IMR-90 (cell line): Measurements from ENCODE around the gene NR2C2. TPM values are rescaled to one million over a fixed set of nuclear protein-coding genes. Genes with fewer than 3 reads are reported as not detected.

Experiments used
- ATAC-seq: fragments of 200-7000 bp; cut with Tn5 transposase; 2 replicates; pipeline ENCODE4 v1.9.1; 2020; ENCODE audit warnings: low read depth, mild to moderate bottlenecking, moderate library complexity
- Bru-seq: library from RNA; stranded (reverse); fragments of 400-500 nt; gene quantifications from one replicate; lab custom pipeline; 2021; lab: Mats Ljungman, UMichigan
- BruChase-seq, 2 experiments: library from RNA; stranded (reverse); fragments of 400-500 nt; gene quantifications; one replicate each; lab custom pipeline; 2021; lab: Mats Ljungman, UMichigan
- BruUV-seq: library from RNA; stranded (reverse); fragments of 400-500 nt; replicated peaks from 2 replicates; lab custom pipeline; 2021; lab: Mats Ljungman, UMichigan
- CTCF ChIA-PET: fragments of 300-600 bp; formaldehyde crosslinking; extraction: SDS; loops from one replicate; lab custom pipeline; 2021; ENCODE audit warnings: antibody characterized with exemption; lab: Yijun Ruan, JAX
- POLR2A ChIA-PET: fragments of 300-600 bp; sonication (Branson Sonifier 250); formaldehyde crosslinking; loops from one replicate; lab custom pipeline; 2022; ENCODE audit warnings: antibody characterized with exemption; ENCODE audit not compliant: unreplicated experiment; lab: Charles Lee
- DNase-seq: peaks from one replicate; pipeline ENCODE4 v3.0.0; 2013
- H2AFZ ChIP-seq: replicated peaks from 2 replicates; pipeline ENCODE3; 2013; ENCODE audit warnings: low read length, mild to moderate bottlenecking; ENCODE audit not compliant: poor library complexity
- H2AK5ac ChIP-seq: 2 replicates; pipeline ENCODE4 v1.6.1; 2013; ENCODE audit warnings: low read depth, low read length, inconsistent platforms
- H2AK9ac ChIP-seq: replicated peaks from 2 replicates; pipeline ENCODE3; 2013; ENCODE audit warnings: mild to moderate bottlenecking, low read depth, low read length, moderate library complexity; ENCODE audit not compliant: poor library complexity
- H2BK120ac ChIP-seq: 2 replicates; pipeline ENCODE4 v1.6.1; 2013; ENCODE audit warnings: low read depth, low read length, inconsistent platforms
- H2BK15ac ChIP-seq: 3 replicates; pipeline ENCODE4 v1.6.1; 2013; ENCODE audit warnings: low read depth, low read length, inconsistent platforms
- H2BK20ac ChIP-seq: 2 replicates; pipeline ENCODE4 v1.6.1; 2013; ENCODE audit warnings: low read depth, mild to moderate bottlenecking, inconsistent platforms, low read length, moderate library complexity
- H2BK5ac ChIP-seq: 2 replicates; pipeline ENCODE4 v1.6.1; 2013; ENCODE audit warnings: mild to moderate bottlenecking, low read depth, low read length, inconsistent platforms; ENCODE audit not compliant: poor library complexity, severe bottlenecking
- H3K14ac ChIP-seq: replicated peaks from 2 replicates; pipeline ENCODE4 v1.6.1; 2013; ENCODE audit warnings: low read depth, low read length, inconsistent platforms
- H3K18ac ChIP-seq: 2 replicates; pipeline ENCODE4 v1.6.1; 2013; ENCODE audit warnings: low read depth, low read length, control low read depth
- H3K23ac ChIP-seq: 2 replicates; pipeline ENCODE4 v1.6.1; 2013; ENCODE audit warnings: low read depth, low read length, inconsistent platforms
- H3K27ac ChIP-seq: 2 replicates; pipeline ENCODE4 v1.5.1; 2013; ENCODE audit warnings: mild to moderate bottlenecking, control low read depth, low read length; ENCODE audit not compliant: insufficient read depth
- H3K27me3 ChIP-seq: 2 replicates; pipeline ENCODE4 v1.6.1; 2013; ENCODE audit warnings: low read length; ENCODE audit not compliant: control insufficient read depth, insufficient read depth
- H3K36me3 ChIP-seq: 2 replicates; pipeline ENCODE4 v1.6.1; 2013; ENCODE audit warnings: low read length, mixed read lengths; ENCODE audit not compliant: control insufficient read depth, insufficient read depth
- H3K4ac ChIP-seq: 2 replicates; pipeline ENCODE4 v1.6.1; 2013; ENCODE audit warnings: low read depth, low read length, inconsistent platforms
- H3K4me1 ChIP-seq: 2 replicates; pipeline ENCODE4 v1.6.1; 2013; ENCODE audit warnings: low read length, mixed read lengths; ENCODE audit not compliant: control insufficient read depth, insufficient read depth
- H3K4me2 ChIP-seq: 2 replicates; pipeline ENCODE4 v1.6.1; 2013; ENCODE audit warnings: low read depth, mild to moderate bottlenecking, control low read depth, low read length, moderate library complexity
- H3K4me3 ChIP-seq: 2 replicates; pipeline ENCODE4 v1.5.1; 2013; ENCODE audit warnings: low read depth, mild to moderate bottlenecking, control low read depth, low read length, moderate library complexity; ENCODE audit not compliant: insufficient read depth
- H3K56ac ChIP-seq: 2 replicates; pipeline ENCODE4 v1.6.1; 2013; ENCODE audit warnings: low read length, inconsistent platforms; ENCODE audit not compliant: insufficient read depth; ENCODE audit errors: extremely low read depth
- H3K79me1 ChIP-seq, 2 experiments: 2 replicates each; pipeline ENCODE4 v1.6.1; 2013; ENCODE audit warnings: low read length in 2 of 2, inconsistent platforms in 1 of 2, low read depth in 1 of 2
- H3K9ac ChIP-seq: 2 replicates; pipeline ENCODE4 v1.6.1; 2013; ENCODE audit warnings: low read depth, low read length, control low read depth
- H3K9me1 ChIP-seq: 2 replicates; pipeline ENCODE4 v1.6.1; 2013; ENCODE audit warnings: low read length, inconsistent platforms; ENCODE audit not compliant: insufficient read depth
- H3K9me3 ChIP-seq: 2 replicates; pipeline ENCODE4 v1.6.1; 2013; ENCODE audit warnings: low read length; ENCODE audit not compliant: control insufficient read depth, insufficient read depth
- H4K20me1 ChIP-seq: 2 replicates; pipeline ENCODE4 v1.6.1; 2013; ENCODE audit warnings: low read length, inconsistent platforms; ENCODE audit not compliant: insufficient read depth
- H4K5ac ChIP-seq: 2 replicates; pipeline ENCODE4 v1.6.1; 2013; ENCODE audit warnings: mild to moderate bottlenecking, low read depth, low read length, control low read depth
- H4K8ac ChIP-seq, 2 experiments: 2 replicates each; pipeline ENCODE4 v1.6.1; 2013; ENCODE audit warnings: low read depth in 2 of 2, low read length in 2 of 2, control low read depth in 1 of 2, inconsistent platforms in 1 of 2
- H4K91ac ChIP-seq: 2 replicates; pipeline ENCODE4 v1.6.1; 2013; ENCODE audit warnings: low read depth, low read length, inconsistent platforms; ENCODE audit not compliant: insufficient read depth
- BHLHE40 ChIP-seq: fragments of 150-350 bp; IDR thresholded peaks from 2 replicates; pipeline ENCODE4 v1.6.1; 2016; ENCODE audit warnings: mild to moderate bottlenecking, low read depth, low read length
- CHD1 ChIP-seq: IDR thresholded peaks from 2 replicates; pipeline ENCODE4 v1.6.1; 2012; ENCODE audit warnings: low read depth, low read length, improper control_type of control experiment
- FOS ChIP-seq: fragments of 150-350 bp; IDR thresholded peaks from 2 replicates; pipeline ENCODE4 v1.6.1; 2016; ENCODE audit warnings: low read depth, low read length
- MAFK ChIP-seq: IDR thresholded peaks from 2 replicates; pipeline ENCODE4 v1.6.1; 2012; ENCODE audit warnings: low read depth, low read length, improper control_type of control experiment
- MXI1 ChIP-seq: IDR thresholded peaks from 2 replicates; pipeline ENCODE4 v1.6.1; 2012; ENCODE audit warnings: low read depth, mild to moderate bottlenecking, low read length, moderate library complexity, borderline replicate concordance
- NFE2L2 ChIP-seq: fragments of 150-350 bp; IDR thresholded peaks from 2 replicates; pipeline ENCODE4 v1.6.1; 2016; ENCODE audit warnings: low read depth, mild to moderate bottlenecking, low read length
- POLR2A ChIP-seq: IDR thresholded peaks from 2 replicates; pipeline ENCODE4 v1.6.1; 2012; ENCODE audit warnings: mild to moderate bottlenecking, low read depth, low read length
- RCOR1 ChIP-seq: IDR thresholded peaks from 2 replicates; pipeline ENCODE4 v1.6.1; 2012; ENCODE audit warnings: mild to moderate bottlenecking, low read length, improper control_type of control experiment; ENCODE audit not compliant: insufficient replicate concordance
- WGBS, 2 experiments: methylation state at CpG; one replicate each; pipeline versions ENCODE4 v1.1.5 to v1.1.7; 2013; ENCODE audit warnings: missing lambda C conversion rate in 2 of 2; ENCODE audit not compliant: insufficient read length in 1 of 2; ENCODE audit errors: extremely low coverage in 2 of 2; 5-methylcytosine and 5-hydroxymethylcytosine counted together
- dilution Hi-C: fragments of 300-500 bp; cut with HindIII; formaldehyde crosslinking; loops from one replicate; pipeline ENCODE4 v1.14.3; 2018; ENCODE audit warnings: low sequenced_read_pairs; ENCODE audit not compliant: unreplicated experiment
- in situ Hi-C: fragments of 300-500 bp; cut with MboI; formaldehyde crosslinking; loops from 3 replicates; pipeline ENCODE4 v1.14.3; 2019; ENCODE audit warnings: low sequenced_read_pairs, inconsistent platforms, mixed read lengths
- intact Hi-C: fragments of 100-400 bp; cut with micrococcal nuclease; formaldehyde crosslinking; loops from 2 replicates; pipeline ENCODE4 v1.10.0; 2022
- long read RNA-seq: library from polyadenylated mRNA; unstranded; transcript quantifications from one replicate; pipeline ENCODE4 v2.0.0, GENCODE V29; 2021; ENCODE audit not compliant: unreplicated experiment
- polyA plus RNA-seq, 3 experiments: library from polyadenylated mRNA; depleted of rRNA; stranded (reverse); fragments of >200 nt; gene quantifications; 2 replicates each; pipeline ENCODE4 v1.2.3, GENCODE V29; 2012; ENCODE audit warnings: low replicate concordance in 1 of 3
- total RNA-seq: library from RNA; depleted of rRNA; stranded (reverse); fragments of >200 nt; gene quantifications from 2 replicates; pipeline ENCODE4 v1.2.3, GENCODE V29; 2012; rRNA removed
- TF ChIP-seq, protein P1 (sequence below): fragments of 150-350 bp; IDR thresholded peaks from 2 replicates; pipeline ENCODE4 v1.6.1; 2016; ENCODE audit warnings: low read depth, mild to moderate bottlenecking, low read length, moderate library complexity, borderline replicate concordance

Gene NR2C2
- 13.8 and 17.2 TPM in 2 replicates for total RNA-seq
- polyA plus RNA-seq (2012; rRNA removed): 9.9 and 10.4 TPM in 2 replicates
- 2.9 and 3.9 TPM in 2 replicates for polyA plus RNA-seq (2012; cell fraction: cytosol; rRNA removed)
- polyA plus RNA-seq (2012; cell fraction: nucleus; rRNA removed; ENCODE audit: low replicate concordance): 23.5 and 47.5 TPM in 2 replicates
- percentile 81 among the genes with signal in this experiment for Bru-seq, nascent RNA
- BruChase-seq, experiment 1, labeled RNA remaining after a 6-hour chase: percentile 84 among the genes with signal in this experiment
- BruChase-seq, experiment 2, labeled RNA remaining after a 2-hour chase: percentile 84 among the genes with signal in this experiment
- long read RNA-seq, partial matches to known transcripts: 2 of 5 reads
- long read RNA-seq, other reads (novel, unspliced or antisense): 3 of 5 reads

DNA sequence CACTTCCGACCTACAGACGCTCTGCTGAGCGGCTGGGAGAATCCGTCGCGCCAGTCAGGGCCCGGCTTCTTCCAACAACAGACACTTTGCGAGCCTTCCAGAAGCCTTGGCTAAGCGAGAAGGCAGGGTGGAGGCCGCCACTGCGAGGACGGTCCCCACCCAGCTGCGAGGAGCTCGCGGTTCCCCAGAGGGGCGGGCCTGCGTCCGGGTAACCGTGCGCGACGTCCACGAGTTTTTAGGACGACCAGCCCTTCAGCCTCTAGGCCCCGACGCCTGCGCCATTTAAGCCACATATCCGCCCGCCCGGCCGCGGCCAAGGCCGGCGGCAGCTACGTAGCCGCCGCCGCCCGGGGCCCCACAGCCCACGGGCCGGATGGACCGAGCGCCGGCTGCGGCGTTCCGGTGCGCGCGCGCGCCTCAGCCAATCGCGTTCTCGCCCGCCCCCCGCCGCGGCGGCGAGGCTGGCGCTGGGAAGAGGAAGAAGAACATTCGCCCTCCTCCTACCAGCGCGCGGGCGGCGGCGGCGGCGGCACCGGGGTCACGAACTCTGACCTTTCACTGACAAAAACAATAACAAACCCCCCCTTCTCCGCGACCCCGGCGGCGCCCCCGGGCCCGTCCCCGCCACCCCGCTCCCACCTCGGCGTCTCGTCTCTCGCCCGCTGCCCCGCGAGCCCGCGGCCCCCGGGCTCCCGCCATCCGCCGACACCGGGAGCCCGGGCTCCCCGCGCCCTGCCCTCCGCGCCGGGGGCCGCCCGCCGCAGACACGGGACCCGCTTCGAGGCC, at the start of gene NR2C2:
NR2C2 (plus strand) TSS at position 484 of the 786 bp plus-strand sequence. CDS start 56,332 bp downstream, outside the sequence.
- DNase-seq (peak; percentile 68), ATAC-seq (peak; percentile 72)
- peak within 1 kb of the TSS; percentile 95 for H2BK120ac ChIP-seq
- H2BK5ac ChIP-seq: peak within 1 kb of the TSS; percentile 97
- H2BK15ac ChIP-seq: no peak within 1 kb of the TSS
- no peak for TF ChIP-seq MAFK
- TF ChIP-seq BHLHE40: no peak
- no peak for TF ChIP-seq RCOR1
- peak; percentile 78 for TF ChIP-seq POLR2A
- peak; percentile 33; the same call in 1 of the 2 replicates for TF ChIP-seq MXI1
- no peak for TF ChIP-seq CHD1
- TF ChIP-seq FOS: no peak
- TF ChIP-seq, protein P1, sequence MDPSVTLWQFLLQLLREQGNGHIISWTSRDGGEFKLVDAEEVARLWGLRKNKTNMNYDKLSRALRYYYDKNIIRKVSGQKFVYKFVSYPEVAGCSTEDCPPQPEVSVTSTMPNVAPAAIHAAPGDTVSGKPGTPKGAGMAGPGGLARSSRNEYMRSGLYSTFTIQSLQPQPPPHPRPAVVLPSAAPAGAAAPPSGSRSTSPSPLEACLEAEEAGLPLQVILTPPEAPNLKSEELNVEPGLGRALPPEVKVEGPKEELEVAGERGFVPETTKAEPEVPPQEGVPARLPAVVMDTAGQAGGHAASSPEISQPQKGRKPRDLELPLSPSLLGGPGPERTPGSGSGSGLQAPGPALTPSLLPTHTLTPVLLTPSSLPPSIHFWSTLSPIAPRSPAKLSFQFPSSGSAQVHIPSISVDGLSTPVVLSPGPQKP: no peak
- TF ChIP-seq NFE2L2: no peak
- H4K91ac ChIP-seq: peak within 1 kb of the TSS; percentile 93
- H3K14ac ChIP-seq: peak within 1 kb of the TSS; percentile 97
- peak within 1 kb of the TSS; percentile 76 for H3K23ac ChIP-seq
- peaks cover 9% of the 10 kb centered on the region; the same call in 1 of the 2 replicates for H3K9me1 ChIP-seq
- H3K79me1 ChIP-seq: peaks cover 42 to 55% of the 10 kb centered on the region in 2 experiments
- dilution Hi-C loops: no loop called here
- H3K4me2 ChIP-seq: peak within 1 kb of the TSS; percentile 95
- H3K18ac ChIP-seq: peak within 1 kb of the TSS; percentile 95
- intact Hi-C loops: no loop called here
- CTCF ChIA-PET: interaction anchor here (0.6 to 1.1 kb wide), 2 partner anchors 590 to 1555 kb away, joined by 3 read pairs; no protein-coding TSS in a partner anchor
- no peaks in the 10 kb centered on the region for H3K27me3 ChIP-seq
- peak within 1 kb of the TSS; percentile 43; the same call in 1 of the 2 replicates for H2AK5ac ChIP-seq
- H3K9ac ChIP-seq: peak within 1 kb of the TSS; percentile 85
- peak within 1 kb of the TSS; percentile 72 for H4K5ac ChIP-seq
- WGBS, 2 experiments: 0% methylated on average over 9 of the region's 108 CpGs; no CpG with 5 or more reads in 1 of the 2 experiments
- 0 out of 2 replicates have a peak within 1 kb of the TSS, but pooled peaks have one; percentile 16 for H2BK20ac ChIP-seq
- H3K56ac ChIP-seq: peak within 1 kb of the TSS; percentile 90
- no peaks in the 10 kb centered on the region; the same call in 1 of the 2 replicates for H4K20me1 ChIP-seq
- H3K9me3 ChIP-seq: no peaks in the 10 kb centered on the region
- H3K4me3 ChIP-seq: peak within 1 kb of the TSS; percentile 75
- no TSS peak for BruUV-seq
- peak within 1 kb of the TSS; percentile 93 to 95 for H4K8ac ChIP-seq
- POLR2A ChIA-PET: no interaction called here
- peaks cover 10% of the 10 kb centered on the region for H3K36me3 ChIP-seq
- no peaks in the 10 kb centered on the region for H3K4me1 ChIP-seq
- H2AK9ac ChIP-seq: peak within 1 kb of the TSS; percentile 89
- peak within 1 kb of the TSS; percentile 91 for H2AFZ ChIP-seq
- peak within 1 kb of the TSS; percentile 96 for H3K27ac ChIP-seq
- in situ Hi-C loops: loop anchor here (25.0 kb wide), 1 partner anchor 265 kb away; the partner anchor contains the start of gene CAPN7
- peak within 1 kb of the TSS; percentile 98 for H3K4ac ChIP-seq
